A549 (cell line): ENCODE measurements around the gene TMEM161A.

Experiments used
- CHD2 ChIP-seq: fragments of 150-350 bp; IDR thresholded peaks from 2 replicates; pipeline ENCODE4 v1.6.1; 2014; ENCODE audit warnings: low read length; ENCODE audit not compliant: partially characterized antibody
- EP300 ChIP-seq, 2 experiments: fragments of >200 bp; sonication (Bioruptor Twin); formaldehyde crosslinking; IDR thresholded peaks; 2 replicates in 1 of 2; 3 replicates in 1 of 2; pipeline ENCODE4 v1.6.1; 2016 to 2017
- MAFK ChIP-seq: fragments of 450-650 bp; IDR thresholded peaks from 2 replicates; pipeline ENCODE4 v1.6.1; 2014; ENCODE audit not compliant: partially characterized antibody
- POLR2A ChIP-seq: IDR thresholded peaks from 2 replicates; pipeline ENCODE4 v1.6.1; 2012; ENCODE audit warnings: mild to moderate bottlenecking, low read length
- SMC3 ChIP-seq: fragments of >200 bp; sonication (Bioruptor Twin); formaldehyde crosslinking; IDR thresholded peaks from 3 replicates; pipeline ENCODE4 v1.6.1; 2018; ENCODE audit warnings: inconsistent platforms
- TF ChIP-seq, protein P1 (sequence below): fragments of >200 bp; sonication (Bioruptor Twin); formaldehyde crosslinking; IDR thresholded peaks from 3 replicates; pipeline ENCODE4 v1.5.1; 2016
- TF ChIP-seq, protein P2 (sequence below): IDR thresholded peaks from 2 replicates; pipeline ENCODE4 v1.6.1; 2012

DNA sequence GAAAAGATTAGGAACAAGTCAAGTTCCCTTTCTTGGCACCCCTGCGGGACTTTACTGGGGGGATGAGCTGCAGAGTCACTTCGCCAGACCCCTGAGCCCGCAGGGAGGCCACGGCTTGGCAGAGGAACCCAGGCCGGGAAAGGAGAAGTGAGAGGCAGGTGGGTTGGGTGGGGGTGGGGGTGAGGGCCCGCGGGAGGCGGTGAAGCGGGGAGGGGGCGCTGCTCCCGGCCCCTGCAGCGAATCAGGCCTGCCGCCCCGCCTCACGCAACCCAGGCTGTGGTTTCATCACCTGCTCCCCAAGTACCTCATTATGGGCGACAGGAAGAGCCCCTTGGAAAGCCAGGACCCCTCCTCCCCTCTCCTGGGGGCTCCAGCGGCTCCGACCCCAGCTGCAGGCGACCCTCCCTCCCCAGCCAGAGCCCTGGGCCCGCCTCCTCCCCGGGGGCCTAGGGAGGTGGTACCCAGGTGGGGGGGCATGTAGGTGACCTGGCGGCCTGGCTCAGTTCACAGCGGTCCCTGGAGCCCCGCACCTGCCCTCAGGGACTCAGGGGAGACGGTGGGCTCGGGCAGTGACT lies 22.3 kb upstream of the TMEM161A start:
- TF ChIP-seq, protein P1, sequence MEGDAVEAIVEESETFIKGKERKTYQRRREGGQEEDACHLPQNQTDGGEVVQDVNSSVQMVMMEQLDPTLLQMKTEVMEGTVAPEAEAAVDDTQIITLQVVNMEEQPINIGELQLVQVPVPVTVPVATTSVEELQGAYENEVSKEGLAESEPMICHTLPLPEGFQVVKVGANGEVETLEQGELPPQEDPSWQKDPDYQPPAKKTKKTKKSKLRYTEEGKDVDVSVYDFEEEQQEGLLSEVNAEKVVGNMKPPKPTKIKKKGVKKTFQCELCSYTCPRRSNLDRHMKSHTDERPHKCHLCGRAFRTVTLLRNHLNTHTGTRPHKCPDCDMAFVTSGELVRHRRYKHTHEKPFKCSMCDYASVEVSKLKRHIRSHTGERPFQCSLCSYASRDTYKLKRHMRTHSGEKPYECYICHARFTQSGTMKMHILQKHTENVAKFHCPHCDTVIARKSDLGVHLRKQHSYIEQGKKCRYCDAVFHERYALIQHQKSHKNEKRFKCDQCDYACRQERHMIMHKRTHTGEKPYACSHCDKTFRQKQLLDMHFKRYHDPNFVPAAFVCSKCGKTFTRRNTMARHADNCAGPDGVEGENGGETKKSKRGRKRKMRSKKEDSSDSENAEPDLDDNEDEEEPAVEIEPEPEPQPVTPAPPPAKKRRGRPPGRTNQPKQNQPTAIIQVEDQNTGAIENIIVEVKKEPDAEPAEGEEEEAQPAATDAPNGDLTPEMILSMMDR, result no peak
- TF ChIP-seq EP300 (IDR thresholded peaks at IDR 0.05) (no peak), MAFK (no peak), SMC3 (no peak), CHD2 (no peak), POLR2A (no peak)
- TF ChIP-seq, protein P2, sequence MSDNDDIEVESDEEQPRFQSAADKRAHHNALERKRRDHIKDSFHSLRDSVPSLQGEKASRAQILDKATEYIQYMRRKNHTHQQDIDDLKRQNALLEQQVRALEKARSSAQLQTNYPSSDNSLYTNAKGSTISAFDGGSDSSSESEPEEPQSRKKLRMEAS, result no peak
